Adrenal gland (tissue), 5 donors: Measurements from ENCODE around the gene VAX1.

Experiments
- POLR2A ChIP-seq, 2 donors: fragments of 450-650 bp; IDR thresholded peaks; one replicate each; pipeline ENCODE4 v1.6.1; 2017; ENCODE audit warnings: antibody characterized with exemption in 2 of 2, mild to moderate bottlenecking in 2 of 2, moderate library complexity in 1 of 2
- TF ChIP-seq, protein P1 (sequence below), 6 experiments: fragments of 450-650 bp in 4 of 6; fragments of 200-600 bp in 2 of 6; sonication (generic) in 1 of 6; IDR thresholded peaks; 1 replicate in 5 of 6; 2 replicates in 1 of 6; pipeline versions ENCODE4 v1.5.1 to v1.8.0; 2016 to 2021; ENCODE audit warnings: antibody characterized with exemption in 6 of 6, mild to moderate bottlenecking in 2 of 6, moderate library complexity in 1 of 6
- donor health status: DM: no; HTN: no; CAD: no.

DNA sequence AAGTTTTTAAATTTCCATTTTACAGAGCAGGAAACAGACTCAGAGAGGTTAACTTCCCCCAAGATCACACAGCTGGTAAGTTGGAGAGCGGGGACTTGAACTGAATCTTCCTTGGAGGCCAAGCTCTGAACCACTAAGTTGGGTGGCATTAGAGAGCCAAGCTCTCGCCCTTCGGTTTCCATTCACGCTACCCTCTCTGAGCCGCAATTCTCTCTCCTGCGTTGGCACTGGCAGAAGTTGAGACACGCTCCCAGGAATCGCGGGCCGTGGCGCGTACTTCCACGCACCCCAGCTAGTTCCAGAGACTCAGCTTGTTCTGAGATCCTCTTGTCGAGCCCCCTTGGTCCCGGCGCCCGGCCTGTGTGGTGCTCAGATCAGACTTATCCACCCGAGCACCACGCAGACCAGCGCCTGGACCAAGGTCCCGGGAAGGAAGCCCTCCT lies 29.3 kb upstream of the VAX1 start:
- TF ChIP-seq, protein P1, sequence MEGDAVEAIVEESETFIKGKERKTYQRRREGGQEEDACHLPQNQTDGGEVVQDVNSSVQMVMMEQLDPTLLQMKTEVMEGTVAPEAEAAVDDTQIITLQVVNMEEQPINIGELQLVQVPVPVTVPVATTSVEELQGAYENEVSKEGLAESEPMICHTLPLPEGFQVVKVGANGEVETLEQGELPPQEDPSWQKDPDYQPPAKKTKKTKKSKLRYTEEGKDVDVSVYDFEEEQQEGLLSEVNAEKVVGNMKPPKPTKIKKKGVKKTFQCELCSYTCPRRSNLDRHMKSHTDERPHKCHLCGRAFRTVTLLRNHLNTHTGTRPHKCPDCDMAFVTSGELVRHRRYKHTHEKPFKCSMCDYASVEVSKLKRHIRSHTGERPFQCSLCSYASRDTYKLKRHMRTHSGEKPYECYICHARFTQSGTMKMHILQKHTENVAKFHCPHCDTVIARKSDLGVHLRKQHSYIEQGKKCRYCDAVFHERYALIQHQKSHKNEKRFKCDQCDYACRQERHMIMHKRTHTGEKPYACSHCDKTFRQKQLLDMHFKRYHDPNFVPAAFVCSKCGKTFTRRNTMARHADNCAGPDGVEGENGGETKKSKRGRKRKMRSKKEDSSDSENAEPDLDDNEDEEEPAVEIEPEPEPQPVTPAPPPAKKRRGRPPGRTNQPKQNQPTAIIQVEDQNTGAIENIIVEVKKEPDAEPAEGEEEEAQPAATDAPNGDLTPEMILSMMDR (IDR thresholded peaks at IDR 0.05) = no peak
- no peak for TF ChIP-seq POLR2A (IDR thresholded peaks at IDR 0.05)
